GM21529 (cell line): ENCODE measurements around the gene LGALS7.
"Not testable (repeated sequence)": the region's sequence is repeated elsewhere in the genome, so short reads cannot be mapped to it uniquely, and the experiment has no call there.

ENCODE experiments used
- ATAC-seq: cut with Tn5 transposase; IDR thresholded peaks from one replicate; pipeline ENCODE4 v1.9.1; 2021; ENCODE audit not compliant: unreplicated experiment

The LGALS7 gene

GRCh38 chr19:38774181-38774950, 1.0 kb upstream of the LGALS7 start:
- no peak for ATAC-seq

- not testable (repeated sequence) for ATAC-seq
Measured at GRCh38 chr19:38771569-38771968, 1.7 kb downstream of the LGALS7 start.

- peak; percentile 80 for ATAC-seq
Measured at GRCh38 chr19:38770949-38771275, 2.4 kb downstream of the LGALS7 start.

- peak; percentile 16 for ATAC-seq
Measured at GRCh38 chr19:38770228-38770948, 2.9 kb downstream of the LGALS7 start.

GRCh38 chr19:38769635-38770211, 3.6 kb downstream of the LGALS7 start:
- no peak for ATAC-seq

- no peak for ATAC-seq
Measured at GRCh38 chr19:38766276-38767047, 6.9 kb downstream of the LGALS7 start.

GRCh38 chr19:38765214-38765613, 8.1 kb downstream of the LGALS7 start:
- ATAC-seq: no peak

- no peak for ATAC-seq
Measured at GRCh38 chr19:38763795-38764220, 9.5 kb downstream of the LGALS7 start.

GRCh38 chr19:38761884-38762389, 11.4 kb downstream of the LGALS7 start:
- ATAC-seq: not testable (repeated sequence)

GRCh38 chr19:38760805-38761517, 12.4 kb downstream of the LGALS7 start:
- not testable (repeated sequence) for ATAC-seq

GRCh38 chr19:38759590-38760003, 13.7 kb downstream of the LGALS7 start:
- ATAC-seq: no peak

GRCh38 chr19:38754196-38754595, 19.1 kb downstream of the LGALS7 start:
- ATAC-seq: not testable (repeated sequence)

- not testable (repeated sequence) for ATAC-seq
Measured at GRCh38 chr19:38753783-38754182, 19.5 kb downstream of the LGALS7 start.

- ATAC-seq: no peak
Measured at GRCh38 chr19:38745316-38745715, 28.0 kb downstream of the LGALS7 start.

GRCh38 chr19:38744874-38745273, 28.4 kb downstream of the LGALS7 start:
- no peak for ATAC-seq

- ATAC-seq: no peak
Measured at GRCh38 chr19:38744298-38744681, 29.0 kb downstream of the LGALS7 start, which contains the start of gene CAPN12. TSS of gene CAPN12 (minus strand) at chr19:38744474. CDS start at chr19:38744165, 309 bp downstream.

- ATAC-seq: no peak
Measured at GRCh38 chr19:38743394-38744297, 29.7 kb downstream of the LGALS7 start.

GRCh38 chr19:38742906-38743305, 30.4 kb downstream of the LGALS7 start:
- ATAC-seq: no peak

- ATAC-seq: no peak
Measured at GRCh38 chr19:38742296-38742695, 31.0 kb downstream of the LGALS7 start.
